GM19239 (cell line): Measurements from ENCODE around the gene ZDHHC8.

Experiments used
- DNase-seq: peaks from one replicate; pipeline ENCODE4 v3.0.0; 2011; ENCODE audit warnings: low spot score; ENCODE audit not compliant: insufficient read length
- FAIRE-seq: peaks from 2 replicates; lab custom pipeline; 2011; peaks lifted over from hg19 to GRCh38; lab: Jason Lieb, UNC

ZDHHC8 gene

DNA sequence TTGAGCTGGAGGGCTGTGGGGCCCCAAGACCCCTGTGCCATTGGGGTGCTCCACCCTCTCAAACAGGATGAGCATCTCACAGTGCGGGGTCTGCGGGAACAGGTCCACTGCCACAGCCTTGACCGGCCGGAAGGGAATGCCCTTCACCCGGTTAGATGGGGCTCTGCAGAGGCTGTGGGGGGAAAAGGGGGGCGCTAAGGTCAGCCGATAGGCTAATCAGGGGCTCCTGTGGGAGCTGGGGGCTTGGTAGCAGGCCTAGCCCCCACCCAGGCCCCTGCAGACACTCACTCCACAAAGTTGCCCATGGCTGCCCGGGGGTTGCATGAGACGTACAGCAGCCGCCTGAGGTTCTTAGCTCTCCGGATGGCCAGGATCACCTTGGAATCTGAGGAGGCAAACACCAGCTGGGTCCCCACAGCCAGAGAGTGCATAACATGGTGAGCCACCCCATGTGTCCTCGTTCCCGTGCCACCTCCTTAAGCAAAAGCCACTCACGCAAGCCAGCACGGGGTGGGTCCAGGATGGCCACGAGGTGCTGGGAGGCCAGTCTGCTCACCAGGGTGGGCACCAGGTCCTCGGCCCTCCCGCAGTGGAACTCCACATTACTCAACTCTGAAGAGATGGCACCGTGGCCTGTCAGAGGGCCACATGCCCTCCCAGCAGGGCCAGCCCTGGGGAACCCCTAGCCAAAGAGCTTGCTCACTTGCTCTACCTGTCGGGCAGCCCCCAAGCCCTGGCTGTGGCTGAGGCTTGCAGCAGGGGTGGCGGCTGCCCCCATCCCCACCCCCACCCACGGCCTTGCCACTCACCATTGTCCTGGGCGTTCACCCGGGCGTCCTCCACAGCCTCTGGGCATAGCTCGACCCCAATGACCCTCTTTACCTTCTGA, 18.7 kb upstream of the ZDHHC8 start:
- DNase-seq = no peak
- FAIRE-seq = no peak

DNA sequence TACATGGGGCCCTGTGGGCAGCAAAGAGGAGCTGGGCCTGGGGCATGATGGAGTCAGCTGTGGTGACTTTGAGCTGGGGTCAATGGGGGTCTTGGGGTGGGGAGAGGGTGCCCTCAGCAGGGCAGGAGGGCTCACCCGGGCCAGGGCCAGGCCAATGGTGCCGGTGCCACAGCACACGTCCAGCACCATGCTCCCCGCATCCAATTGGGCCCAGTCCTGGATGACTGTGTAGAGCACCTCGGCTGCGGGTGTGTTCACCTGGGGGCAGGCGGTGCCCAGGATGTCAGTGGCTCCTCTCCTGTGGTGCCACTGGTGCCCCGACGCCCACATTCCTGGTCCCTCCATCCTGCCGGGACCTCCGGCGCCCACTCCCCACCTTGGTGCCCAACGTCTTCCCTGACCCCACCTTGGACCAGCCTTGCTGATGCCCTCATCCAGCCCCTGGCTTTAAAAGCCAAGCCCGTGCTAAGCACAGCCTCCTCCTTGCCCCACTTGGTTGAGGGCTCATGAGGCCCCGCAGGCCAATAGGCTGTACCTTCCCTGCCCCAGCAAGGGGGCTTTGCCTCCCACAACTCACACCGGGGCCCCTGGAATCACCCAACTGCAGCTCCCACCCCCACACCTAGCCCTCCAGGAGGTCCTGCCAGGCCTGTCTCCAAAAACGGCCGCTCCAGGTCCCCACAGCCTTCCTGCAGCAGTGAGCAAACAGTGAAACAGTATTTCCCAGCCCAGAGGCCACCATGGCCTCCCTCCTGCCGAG, 17.9 kb upstream of the ZDHHC8 start:
- FAIRE-seq (no peak), DNase-seq (no peak)

DNA sequence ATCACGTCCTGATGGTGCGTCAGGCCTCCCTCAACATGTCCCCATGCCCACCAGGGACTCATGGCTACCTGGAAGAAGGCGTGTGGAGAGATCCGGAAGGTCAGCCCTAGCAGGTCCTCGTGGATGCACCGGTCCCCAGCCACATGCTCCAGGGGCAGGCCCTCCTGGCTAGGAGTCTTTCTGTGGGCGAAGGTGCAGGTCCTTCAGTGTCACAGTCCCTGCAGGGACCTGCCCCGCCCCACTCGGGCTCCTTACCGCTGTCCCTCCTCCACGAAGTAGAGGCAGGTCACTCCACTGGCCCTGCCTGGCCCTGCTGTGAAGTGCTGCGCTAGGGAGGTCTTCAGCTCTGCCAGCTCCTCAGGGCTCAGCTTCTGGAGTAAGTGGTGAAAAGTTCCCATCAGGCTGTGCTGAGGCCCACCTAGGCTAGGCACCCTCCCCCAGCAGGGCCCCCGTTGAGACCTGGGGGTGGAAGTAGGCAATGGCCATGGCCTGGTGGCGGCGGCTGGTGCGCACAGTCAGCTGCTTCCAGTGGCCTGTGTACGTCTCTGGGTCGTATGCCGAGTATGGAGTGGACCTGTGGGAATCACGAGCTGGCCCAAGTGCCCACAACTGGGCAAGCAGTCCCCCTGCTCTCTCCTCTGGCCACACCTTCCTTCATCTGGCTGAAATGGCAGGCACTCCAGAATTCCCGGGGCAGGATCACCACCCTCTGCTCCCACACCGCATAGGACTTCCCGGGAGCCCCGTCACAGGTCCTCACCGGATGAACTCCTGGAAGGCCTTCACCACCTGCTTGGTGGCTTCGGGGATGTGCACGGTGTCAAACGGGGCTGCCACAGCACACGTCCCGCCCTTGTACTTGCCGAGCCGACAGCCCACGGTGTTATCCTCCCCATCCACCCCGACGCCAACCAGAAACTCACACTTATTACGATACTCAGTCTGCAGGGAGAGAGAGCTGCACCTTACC, 16.8 kb upstream of the ZDHHC8 start:
- no peak for DNase-seq
- no peak for FAIRE-seq

DNA sequence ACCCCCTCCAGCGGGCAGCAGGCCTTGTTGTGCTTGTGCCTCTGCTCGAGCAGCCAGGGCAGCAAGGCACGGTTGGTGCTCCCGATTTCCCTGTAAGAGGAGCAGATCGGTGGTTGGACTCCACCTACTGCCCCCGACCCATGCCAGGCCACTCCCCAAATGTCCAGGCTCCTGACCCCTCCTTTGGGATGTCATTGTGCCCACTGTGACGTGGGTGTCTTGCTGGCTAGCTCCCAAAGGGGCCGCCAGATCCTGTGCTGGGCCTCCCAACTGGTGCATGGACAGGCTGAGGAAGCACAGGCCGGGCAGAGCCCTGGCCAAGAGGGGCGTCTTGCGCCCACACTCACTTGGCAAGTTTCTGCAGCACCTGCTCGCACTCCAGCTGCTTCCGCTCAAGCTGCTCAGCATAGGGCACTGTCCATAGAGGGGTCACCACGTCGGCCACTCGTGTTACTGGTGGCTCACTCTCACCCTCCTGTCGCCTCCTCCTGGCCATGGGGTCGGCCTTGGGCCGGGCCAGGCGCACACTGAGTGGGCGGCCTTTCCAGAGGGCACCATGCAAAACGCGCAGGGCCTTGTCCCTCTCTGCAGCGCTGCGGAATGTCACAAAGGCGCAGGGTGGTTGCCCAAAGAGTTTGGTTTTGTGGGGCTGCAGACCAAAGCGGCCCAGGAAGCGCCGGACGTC, 15.8 kb upstream of the ZDHHC8 start, which contains the start of gene RANBP1:
Gene RANBP1 (plus strand): TSS at position 414 of the 685 bp plus-strand sequence. CDS start 81 bp downstream, at position 495.
- no peak for DNase-seq
- no peak for FAIRE-seq

DNA sequence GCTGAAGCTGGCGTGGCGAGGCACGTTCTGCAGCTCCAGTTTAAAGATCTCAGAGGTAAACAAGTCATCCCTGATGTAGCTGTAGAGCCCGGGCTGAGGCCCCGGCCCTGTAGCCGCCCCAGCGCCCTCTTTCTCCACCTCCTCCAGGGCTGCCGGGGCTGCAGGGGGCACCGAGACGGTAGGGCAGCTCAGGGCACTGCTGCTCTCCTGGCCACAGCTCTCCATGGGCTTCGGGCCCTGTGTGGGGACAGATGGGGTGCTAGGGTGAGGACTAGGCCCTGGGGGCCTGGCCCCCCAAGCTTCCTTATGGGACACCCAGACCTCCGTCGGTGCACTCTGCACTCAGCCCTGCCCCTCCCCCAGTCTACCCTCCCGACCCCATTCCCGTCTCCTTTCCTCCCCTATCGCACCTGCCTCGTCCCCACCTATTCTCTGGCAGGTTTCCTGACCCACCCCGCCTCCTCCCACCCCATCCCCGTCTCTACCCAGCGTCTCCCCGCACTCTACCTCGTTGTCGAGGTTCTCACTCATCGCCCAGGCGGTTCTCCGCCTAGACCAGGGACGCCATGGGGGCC, 15.1 kb upstream of the ZDHHC8 start:
- DNase-seq (no peak), FAIRE-seq (no peak)

DNA sequence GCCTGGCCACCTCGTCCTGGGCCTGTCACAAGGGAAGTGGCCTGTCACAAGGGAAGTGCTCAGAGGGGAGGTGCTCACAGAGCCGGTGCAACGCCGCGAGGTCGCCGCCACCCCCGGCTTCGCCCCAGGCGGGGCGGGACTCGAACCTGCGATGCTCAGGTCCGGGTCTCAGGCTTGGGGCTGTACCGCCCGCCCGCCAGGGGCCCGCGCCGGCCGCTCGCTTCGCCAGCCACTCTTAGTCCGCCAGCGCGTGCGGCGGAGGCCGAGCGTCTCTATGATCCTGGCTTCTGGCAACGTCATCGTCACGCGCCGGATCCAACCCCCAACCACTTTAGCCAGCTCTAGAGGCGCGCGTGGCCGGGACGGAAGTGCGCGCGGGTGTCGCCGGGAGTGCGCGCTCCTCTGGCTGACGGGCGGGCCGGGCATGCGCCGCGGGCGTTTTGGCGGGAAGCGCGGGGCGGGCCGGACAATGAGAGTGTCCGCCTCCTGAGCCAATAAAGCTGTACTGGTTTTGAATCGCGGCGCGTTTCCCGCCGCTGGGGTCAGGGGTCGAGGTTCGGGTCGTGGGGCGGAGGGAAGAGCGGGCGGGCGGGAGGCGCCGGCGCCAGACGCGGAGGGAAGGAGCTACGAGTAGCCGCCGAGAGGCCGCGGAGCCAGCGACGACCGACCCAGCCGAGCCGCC, 14.5 kb upstream of the ZDHHC8 start, which contains the start of gene TRMT2A:
Gene TRMT2A (minus strand): TSS at position 276 of the 682 bp plus-strand sequence. CDS start 320 bp downstream, outside the sequence.
- FAIRE-seq (peak; percentile 96), DNase-seq (peak; percentile 98)

DNA sequence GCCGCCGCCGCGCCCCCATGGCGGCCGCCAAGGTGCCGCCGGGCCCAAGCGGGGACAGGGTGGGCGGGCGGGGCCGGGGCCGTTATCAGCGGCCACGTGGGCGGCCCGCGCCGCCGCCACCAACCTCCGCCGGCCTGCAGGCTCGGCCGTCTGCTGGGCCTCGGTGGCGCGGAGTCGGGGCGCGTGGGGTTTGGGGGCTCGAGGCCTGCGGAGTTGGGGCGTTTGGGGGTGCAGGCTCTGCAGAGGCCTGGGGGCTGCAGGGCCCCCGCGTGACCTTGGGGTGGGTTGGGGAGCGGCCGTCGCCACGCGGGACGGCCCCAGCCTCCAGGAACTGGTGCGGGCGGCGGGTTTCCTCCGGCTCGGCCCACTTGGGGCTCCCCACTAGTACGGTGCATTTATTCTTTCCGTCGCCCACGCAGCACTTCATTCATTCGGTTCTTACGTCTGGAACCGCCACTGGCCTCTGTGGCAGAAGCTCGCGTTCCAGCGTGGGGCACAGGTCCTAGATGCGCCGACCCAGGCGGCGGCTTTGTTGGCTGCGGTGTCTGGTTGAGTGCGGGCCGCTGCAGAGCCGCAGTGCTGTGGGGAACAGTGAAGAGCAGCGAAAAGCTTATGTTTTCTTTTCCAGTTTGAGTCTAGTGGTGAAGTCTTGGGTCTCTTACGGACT, 13.8 kb upstream of the ZDHHC8 start:
- peak; percentile 85 for FAIRE-seq

DNA sequence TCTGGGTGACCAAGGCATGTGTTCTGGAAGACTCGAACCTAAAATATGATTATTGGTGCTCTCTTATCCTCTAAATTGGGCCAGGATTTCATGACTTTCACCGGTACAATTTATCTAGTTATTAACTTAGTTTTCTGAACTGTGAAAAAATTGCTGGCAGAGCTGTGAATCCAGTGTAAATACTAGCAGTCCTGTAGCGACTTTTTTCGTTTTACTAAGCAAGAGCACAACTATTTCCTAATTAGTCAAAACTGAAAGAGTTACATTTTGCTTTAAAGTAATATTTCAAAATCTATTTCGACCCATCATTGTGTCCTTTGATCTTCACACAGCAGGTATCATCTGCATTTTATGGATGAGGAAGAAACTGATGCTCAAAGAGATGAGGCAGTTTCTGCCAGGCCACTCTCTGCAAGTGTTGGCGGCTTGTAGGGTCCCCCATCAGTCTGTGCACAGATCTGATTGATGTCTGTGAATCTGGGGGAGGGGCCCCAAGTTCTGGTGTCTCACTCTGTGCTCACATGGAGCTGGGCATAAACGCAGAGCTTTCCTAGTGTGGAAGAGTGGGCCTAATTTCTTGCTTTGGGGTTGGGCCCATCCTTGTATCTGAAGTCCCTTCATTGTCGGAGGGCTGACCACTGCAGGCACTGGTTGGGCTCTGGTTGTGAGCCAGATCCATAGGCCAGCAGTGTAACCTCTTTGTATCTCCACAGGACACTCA, 13.1 kb upstream of the ZDHHC8 start:
- FAIRE-seq (peak; percentile 39), DNase-seq (no peak)

More for the DNA sequence above, 13.8 kb upstream of the ZDHHC8 start:
- DNase-seq = peak; percentile 54

DNA sequence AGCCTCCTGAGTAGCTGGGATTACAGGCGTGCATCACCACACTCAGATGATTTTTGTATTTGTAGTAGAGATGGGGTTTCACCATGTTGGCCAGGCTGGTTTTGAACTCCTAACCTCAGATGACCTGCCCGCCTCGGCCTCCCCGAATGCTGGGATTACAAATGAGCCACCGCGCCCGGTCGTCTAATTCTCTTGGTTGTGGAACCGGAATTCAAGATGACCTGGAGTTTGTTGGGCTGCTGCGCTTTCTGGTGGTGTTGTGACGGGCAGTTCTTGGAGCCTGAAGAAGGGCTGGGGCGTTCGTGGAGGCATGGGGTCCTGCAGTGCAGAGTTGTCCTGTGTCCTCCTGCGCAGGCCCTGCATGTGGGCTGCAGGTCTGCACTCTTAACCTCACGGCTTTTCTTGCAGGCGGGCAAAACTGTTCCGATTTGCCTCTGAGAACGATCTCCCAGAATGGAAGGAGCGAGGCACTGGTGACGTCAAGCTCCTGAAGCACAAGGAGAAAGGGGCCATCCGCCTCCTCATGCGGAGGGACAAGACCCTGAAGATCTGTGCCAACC, 9.7 kb upstream of the ZDHHC8 start:
- no peak for DNase-seq
- FAIRE-seq = no peak

DNA sequence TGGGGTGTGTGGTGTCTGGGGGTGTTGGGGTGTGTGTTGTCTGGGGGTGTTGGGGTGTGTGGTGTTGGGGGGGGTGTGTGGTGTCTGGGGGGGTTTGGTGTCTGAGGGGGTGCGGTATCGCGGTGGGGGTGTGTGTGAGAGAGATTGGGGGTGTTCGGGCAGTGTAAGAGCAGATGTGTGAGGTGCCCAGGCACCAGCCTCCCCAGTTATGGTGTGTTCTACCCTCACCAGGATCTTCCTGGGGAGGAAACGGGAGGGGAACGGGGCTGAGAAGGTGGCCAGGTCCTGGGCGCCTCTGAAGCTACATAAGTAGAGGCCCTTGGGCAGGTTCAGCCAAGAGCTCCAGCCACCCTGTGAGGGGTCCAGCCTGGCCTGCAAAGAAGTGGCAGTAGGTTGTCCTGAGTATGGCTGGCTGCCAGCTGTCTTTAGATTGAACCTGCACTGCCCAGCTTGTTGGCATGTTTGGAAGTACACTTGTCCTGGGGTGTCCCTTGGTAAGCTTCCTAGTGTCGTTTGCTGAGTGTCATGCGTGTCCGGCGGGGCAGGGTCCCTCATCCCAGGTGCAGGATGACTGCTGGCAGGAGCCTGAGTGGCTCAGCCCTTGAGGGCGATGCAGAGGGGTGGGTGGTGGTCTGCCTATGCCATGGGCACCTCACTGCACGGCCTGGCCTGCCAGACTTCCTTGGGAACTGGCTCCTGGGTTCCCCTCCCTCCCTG, 8.1 kb upstream of the ZDHHC8 start:
- FAIRE-seq (no peak), DNase-seq (no peak)

DNA sequence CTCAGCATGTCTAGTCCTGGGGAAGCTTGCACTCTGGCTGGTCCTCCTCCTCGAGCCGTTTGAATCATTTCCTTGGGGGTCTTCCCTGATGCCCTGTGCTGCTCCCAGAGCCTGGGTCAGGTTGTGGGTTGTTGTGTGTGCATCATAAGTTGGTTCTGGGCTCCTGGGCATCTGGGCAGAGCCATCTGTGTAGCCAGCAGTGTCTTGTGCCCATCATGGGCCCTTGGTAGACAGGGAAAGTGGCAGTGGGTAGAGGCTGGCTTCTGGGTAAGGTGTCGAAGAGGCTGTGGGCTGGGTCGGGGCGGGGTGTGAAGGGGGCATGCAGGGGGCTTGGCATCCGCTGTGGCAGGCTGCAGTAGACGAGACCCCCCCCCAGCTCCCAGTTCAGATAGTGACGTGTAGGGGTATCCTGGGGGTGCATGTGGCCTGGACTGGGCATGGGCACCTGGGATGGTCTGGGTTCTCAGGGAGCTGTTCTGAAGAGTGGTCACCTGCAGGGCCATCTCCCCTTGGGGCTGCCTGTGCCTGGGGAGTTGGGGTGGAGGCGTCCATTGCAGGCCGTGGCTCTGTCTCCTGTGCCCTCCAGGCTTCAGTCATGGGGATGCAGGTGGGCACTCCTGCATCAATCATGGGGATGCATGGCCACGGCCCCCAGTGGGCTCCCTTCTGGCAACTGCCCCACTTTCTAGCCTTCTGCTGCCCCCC, 7.4 kb upstream of the ZDHHC8 start:
- DNase-seq = no peak
- no peak for FAIRE-seq

DNA sequence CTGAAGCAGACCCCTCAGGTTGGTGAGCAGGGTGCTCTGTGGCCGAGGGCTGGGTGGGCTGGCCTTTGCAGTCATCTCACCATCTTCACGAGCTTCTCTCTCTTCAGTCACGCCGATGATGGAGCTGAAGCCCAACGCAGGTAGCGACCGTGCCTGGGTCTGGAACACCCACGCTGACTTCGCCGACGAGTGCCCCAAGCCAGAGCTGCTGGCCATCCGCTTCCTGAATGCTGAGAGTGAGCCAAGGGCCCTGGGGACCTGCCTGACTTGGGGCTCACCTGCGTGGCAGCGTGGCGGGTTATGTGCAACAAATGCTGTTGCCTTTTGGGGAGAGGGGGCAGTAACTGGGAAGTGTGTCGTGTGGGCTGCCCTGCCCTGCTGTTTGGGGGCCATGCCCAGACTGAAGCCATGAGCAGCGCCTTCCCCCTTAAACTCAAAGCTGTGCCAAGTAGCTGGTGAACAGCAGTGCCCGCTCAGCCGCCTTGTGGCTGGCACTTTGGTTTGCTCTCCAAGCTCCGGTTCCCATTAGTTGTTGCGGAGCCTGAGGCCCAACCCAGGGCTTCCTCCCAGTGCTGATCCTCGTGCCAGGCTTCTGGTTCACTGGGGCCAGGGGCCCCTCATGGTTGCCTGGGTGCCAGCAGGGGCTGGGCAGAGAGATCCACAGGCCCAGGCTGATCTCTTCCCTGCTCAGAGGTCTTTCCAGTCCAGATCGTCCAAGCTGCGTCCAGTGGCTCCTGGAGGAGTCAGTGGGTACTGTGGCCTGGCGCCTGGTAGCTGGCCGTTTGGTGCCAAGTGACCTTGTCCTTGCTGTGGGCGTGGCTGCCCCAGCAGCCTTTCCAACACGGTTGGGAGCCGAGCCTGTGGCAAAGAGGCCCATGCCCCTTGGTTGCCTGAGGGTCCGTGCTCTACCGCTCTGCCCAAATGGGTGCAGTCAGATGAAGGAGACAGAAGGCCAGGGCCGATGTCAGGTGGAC, 6.1 kb upstream of the ZDHHC8 start:
- DNase-seq (no peak), FAIRE-seq (no peak)

DNA sequence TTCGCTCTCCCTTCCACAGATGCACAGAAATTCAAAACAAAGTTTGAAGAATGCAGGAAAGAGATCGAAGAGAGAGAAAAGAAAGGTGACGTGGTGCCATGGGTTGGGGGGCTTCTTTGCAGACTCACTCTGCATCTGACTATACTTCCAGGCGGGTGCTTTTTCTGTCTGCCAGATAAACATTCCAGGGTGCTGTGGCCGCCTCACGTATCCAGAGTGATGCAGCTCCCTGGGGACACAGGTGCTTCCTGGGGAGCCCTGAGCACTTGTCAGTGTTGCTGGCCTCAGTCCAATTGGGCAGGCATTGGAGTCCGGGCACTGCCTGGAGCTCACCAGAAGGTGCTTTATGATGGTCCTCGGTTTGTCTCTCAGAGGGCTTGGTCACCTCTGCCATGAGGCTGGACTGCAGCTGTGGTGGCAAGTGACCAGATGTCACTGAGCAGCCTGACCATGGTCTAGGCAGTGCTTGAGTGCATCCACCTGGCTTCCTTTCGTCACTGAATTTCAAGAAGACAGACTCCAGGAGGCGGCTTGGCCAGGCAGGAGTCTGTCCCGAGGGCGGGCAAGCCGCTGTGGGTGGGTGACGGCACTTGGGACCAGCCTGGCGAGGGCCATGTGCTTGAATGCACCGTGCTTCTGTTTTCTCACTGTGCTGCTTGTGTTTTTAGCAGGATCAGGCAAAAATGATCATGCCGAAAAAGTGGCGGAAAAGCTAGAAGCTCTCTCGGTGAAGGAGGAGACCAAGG, 5.1 kb upstream of the ZDHHC8 start:
- DNase-seq (no peak), FAIRE-seq (no peak)

DNA sequence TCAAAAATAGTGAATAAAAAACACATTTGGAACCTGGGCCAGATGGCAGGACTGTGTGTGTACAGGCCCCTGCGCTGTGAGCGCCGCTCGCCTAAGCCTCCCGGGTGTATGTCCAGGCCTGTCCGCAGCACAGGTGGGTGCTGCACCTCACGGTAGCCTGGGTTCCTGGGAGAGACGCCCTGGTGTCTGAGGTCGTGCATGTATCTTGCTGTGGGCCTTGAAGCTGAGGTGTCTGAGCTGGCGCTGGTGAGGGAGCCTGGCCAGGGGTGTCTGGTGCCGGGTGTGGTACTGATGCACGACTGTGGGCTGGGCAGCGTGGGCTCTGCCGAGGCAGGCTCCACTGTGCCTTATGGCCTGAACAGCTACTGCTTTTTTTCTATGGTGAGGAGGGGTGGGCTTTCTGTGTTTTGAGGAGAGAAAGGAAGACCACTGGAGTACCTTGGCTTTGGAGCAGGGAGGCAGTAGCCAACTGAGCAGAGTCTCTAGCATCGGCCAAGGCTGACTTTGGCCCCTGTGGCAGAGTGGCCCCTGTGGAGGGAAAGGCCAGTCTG, 4.2 kb upstream of the ZDHHC8 start:
- DNase-seq (no peak), FAIRE-seq (no peak)
